ENCODE data around the gene PHLDB2.

The PHLDB2 gene

GRCh38 chr3:111892070-111892469, 33.0 kb downstream of the PHLDB2 start:
- Histone ChIP-seq H3K4me1 (ENCODE audit: insufficient read depth, insufficient read length) (no peaks in the 10 kb centered on the region), H3K27me3 (ENCODE audit: insufficient read depth, insufficient read length) (no peaks in the 10 kb centered on the region), H3K4me3 (ENCODE audit: insufficient read length, low read depth) (no peak overlapping the region), H3K9me3 (ENCODE audit: insufficient read depth, low read length) (no peaks in the 10 kb centered on the region), H3K36me3 (ENCODE audit: insufficient read depth, insufficient read length, low read length) (peaks cover 13% of the 10 kb centered on the region), H3K9ac (ENCODE audit: insufficient read length, low read depth) (no peak overlapping the region)
- TF ChIP-seq SUZ12 (IDR thresholded peaks at IDR 0.05; ENCODE audit: extremely low read depth, insufficient read depth, insufficient read length) (no peak), ZNF274 (IDR thresholded peaks at IDR 0.05; ENCODE audit: low read depth, low read length) (no peak), YY1 (IDR thresholded peaks at IDR 0.05; ENCODE audit: insufficient read depth, insufficient read length) (no peak)
- no peak for DNase-seq (ENCODE audit: low read depth, low spot score)

- no peak overlapping the region for H3K9ac ChIP-seq (ENCODE audit: insufficient read length, low read depth)
- TF ChIP-seq ZNF274 (IDR thresholded peaks at IDR 0.05; ENCODE audit: low read depth, low read length) (no peak), SUZ12 (IDR thresholded peaks at IDR 0.05; ENCODE audit: extremely low read depth, insufficient read depth, insufficient read length) (no peak), YY1 (IDR thresholded peaks at IDR 0.05; ENCODE audit: insufficient read depth, insufficient read length) (no peak)
- H3K4me3 ChIP-seq (ENCODE audit: insufficient read length, low read depth) = no peak overlapping the region
- no peaks in the 10 kb centered on the region for H3K27me3 ChIP-seq (ENCODE audit: insufficient read depth, insufficient read length)
- H3K36me3 ChIP-seq (ENCODE audit: insufficient read depth, insufficient read length, low read length) = peaks cover 21% of the 10 kb centered on the region
- no peaks in the 10 kb centered on the region for H3K4me1 ChIP-seq (ENCODE audit: insufficient read depth, insufficient read length)
- peaks cover 10% of the 10 kb centered on the region; the same call in 1 of the 2 replicates for H3K9me3 ChIP-seq (ENCODE audit: insufficient read depth, low read length)
- DNase-seq (ENCODE audit: low read depth, low spot score) = no peak
Observed at GRCh38 chr3:111895071-111895470, 36.0 kb downstream of the PHLDB2 start.

- H3K4me1 ChIP-seq (ENCODE audit: insufficient read depth, insufficient read length) = no peaks in the 10 kb centered on the region
- H3K4me3 ChIP-seq (ENCODE audit: insufficient read length, low read depth) = no peak overlapping the region
- H3K36me3 ChIP-seq (ENCODE audit: insufficient read depth, insufficient read length, low read length) = peaks cover 18% of the 10 kb centered on the region
- H3K9ac ChIP-seq (ENCODE audit: insufficient read length, low read depth) = no peak overlapping the region
- no peak for TF ChIP-seq SUZ12 (IDR thresholded peaks at IDR 0.05; ENCODE audit: extremely low read depth, insufficient read depth, insufficient read length)
- TF ChIP-seq ZNF274 (IDR thresholded peaks at IDR 0.05; ENCODE audit: low read depth, low read length) = no peak
- TF ChIP-seq YY1 (IDR thresholded peaks at IDR 0.05; ENCODE audit: insufficient read depth, insufficient read length) = no peak
- no peak for DNase-seq (ENCODE audit: low read depth, low spot score)
- no peaks in the 10 kb centered on the region for H3K27me3 ChIP-seq (ENCODE audit: insufficient read depth, insufficient read length)
- peaks cover 10% of the 10 kb centered on the region; the same call in 1 of the 2 replicates for H3K9me3 ChIP-seq (ENCODE audit: insufficient read depth, low read length)
Observed at GRCh38 chr3:111899966-111900365, 40.9 kb downstream of the PHLDB2 start.

- Histone ChIP-seq H3K9ac (ENCODE audit: insufficient read length, low read depth) (no peak overlapping the region), H3K27me3 (ENCODE audit: insufficient read depth, insufficient read length) (no peaks in the 10 kb centered on the region), H3K4me1 (ENCODE audit: insufficient read depth, insufficient read length) (no peaks in the 10 kb centered on the region), H3K4me3 (ENCODE audit: insufficient read length, low read depth) (no peak overlapping the region), H3K9me3 (ENCODE audit: insufficient read depth, low read length) (peaks cover 10% of the 10 kb centered on the region; the same call in 1 of the 2 replicates), H3K36me3 (ENCODE audit: insufficient read depth, insufficient read length, low read length) (peaks cover 21% of the 10 kb centered on the region)
- TF ChIP-seq YY1 (IDR thresholded peaks at IDR 0.05; ENCODE audit: insufficient read depth, insufficient read length) (no peak), ZNF274 (IDR thresholded peaks at IDR 0.05; ENCODE audit: low read depth, low read length) (no peak), SUZ12 (IDR thresholded peaks at IDR 0.05; ENCODE audit: extremely low read depth, insufficient read depth, insufficient read length) (no peak)
- DNase-seq (ENCODE audit: low read depth, low spot score) = no peak
Observed at GRCh38 chr3:111901637-111902036, 42.6 kb downstream of the PHLDB2 start.

GRCh38 chr3:111902534-111902933, 43.5 kb downstream of the PHLDB2 start:
- peaks cover 21% of the 10 kb centered on the region for H3K36me3 ChIP-seq (ENCODE audit: insufficient read depth, insufficient read length, low read length)
- no peak overlapping the region for H3K9ac ChIP-seq (ENCODE audit: insufficient read length, low read depth)
- H3K9me3 ChIP-seq (ENCODE audit: insufficient read depth, low read length) = peaks cover 10% of the 10 kb centered on the region; the same call in 1 of the 2 replicates
- TF ChIP-seq SUZ12 (IDR thresholded peaks at IDR 0.05; ENCODE audit: extremely low read depth, insufficient read depth, insufficient read length) (no peak), ZNF274 (IDR thresholded peaks at IDR 0.05; ENCODE audit: low read depth, low read length) (no peak), YY1 (IDR thresholded peaks at IDR 0.05; ENCODE audit: insufficient read depth, insufficient read length) (no peak)
- H3K4me3 ChIP-seq (ENCODE audit: insufficient read length, low read depth) = no peak overlapping the region
- H3K4me1 ChIP-seq (ENCODE audit: insufficient read depth, insufficient read length) = no peaks in the 10 kb centered on the region
- no peaks in the 10 kb centered on the region for H3K27me3 ChIP-seq (ENCODE audit: insufficient read depth, insufficient read length)
- no peak for DNase-seq (ENCODE audit: low read depth, low spot score)

- H3K9me3 ChIP-seq (ENCODE audit: insufficient read depth, low read length) = peaks cover 10% of the 10 kb centered on the region; the same call in 1 of the 2 replicates
- H3K4me1 ChIP-seq (ENCODE audit: insufficient read depth, insufficient read length) = no peaks in the 10 kb centered on the region
- H3K27me3 ChIP-seq (ENCODE audit: insufficient read depth, insufficient read length) = no peaks in the 10 kb centered on the region
- no peak for DNase-seq (ENCODE audit: low read depth, low spot score)
- TF ChIP-seq ZNF274 (IDR thresholded peaks at IDR 0.05; ENCODE audit: low read depth, low read length) = no peak
- TF ChIP-seq YY1 (IDR thresholded peaks at IDR 0.05; ENCODE audit: insufficient read depth, insufficient read length) = no peak
- TF ChIP-seq SUZ12 (IDR thresholded peaks at IDR 0.05; ENCODE audit: extremely low read depth, insufficient read depth, insufficient read length) = no peak
- H3K4me3 ChIP-seq (ENCODE audit: insufficient read length, low read depth) = no peak overlapping the region
- H3K9ac ChIP-seq (ENCODE audit: insufficient read length, low read depth) = no peak overlapping the region
- peaks cover 20% of the 10 kb centered on the region for H3K36me3 ChIP-seq (ENCODE audit: insufficient read depth, insufficient read length, low read length)
Observed at GRCh38 chr3:111903067-111903511, 44.0 kb downstream of the PHLDB2 start.

- H3K4me1 ChIP-seq (ENCODE audit: insufficient read depth, insufficient read length) = no peaks in the 10 kb centered on the region
- no peak overlapping the region for H3K9ac ChIP-seq (ENCODE audit: insufficient read length, low read depth)
- H3K36me3 ChIP-seq (ENCODE audit: insufficient read depth, insufficient read length, low read length) = peaks cover 26% of the 10 kb centered on the region
- no peaks in the 10 kb centered on the region for H3K27me3 ChIP-seq (ENCODE audit: insufficient read depth, insufficient read length)
- DNase-seq (ENCODE audit: low read depth, low spot score) = no peak
- H3K9me3 ChIP-seq (ENCODE audit: insufficient read depth, low read length) = 0 out of 2 replicates have a peak, but pooled peaks cover under 1% of the 10 kb centered on the region
- H3K4me3 ChIP-seq (ENCODE audit: insufficient read length, low read depth) = no peak overlapping the region
- TF ChIP-seq YY1 (IDR thresholded peaks at IDR 0.05; ENCODE audit: insufficient read depth, insufficient read length) (no peak), ZNF274 (IDR thresholded peaks at IDR 0.05; ENCODE audit: low read depth, low read length) (no peak), SUZ12 (IDR thresholded peaks at IDR 0.05; ENCODE audit: extremely low read depth, insufficient read depth, insufficient read length) (no peak)
Observed at GRCh38 chr3:111904376-111905241, 45.5 kb downstream of the PHLDB2 start.
